ENCODE results near the gene RAP2B.
"Not testable (repeated sequence)": the region's sequence is repeated elsewhere in the genome, so short reads cannot be mapped to it uniquely, and the experiment has no call there.

The RAP2B gene

DNA sequence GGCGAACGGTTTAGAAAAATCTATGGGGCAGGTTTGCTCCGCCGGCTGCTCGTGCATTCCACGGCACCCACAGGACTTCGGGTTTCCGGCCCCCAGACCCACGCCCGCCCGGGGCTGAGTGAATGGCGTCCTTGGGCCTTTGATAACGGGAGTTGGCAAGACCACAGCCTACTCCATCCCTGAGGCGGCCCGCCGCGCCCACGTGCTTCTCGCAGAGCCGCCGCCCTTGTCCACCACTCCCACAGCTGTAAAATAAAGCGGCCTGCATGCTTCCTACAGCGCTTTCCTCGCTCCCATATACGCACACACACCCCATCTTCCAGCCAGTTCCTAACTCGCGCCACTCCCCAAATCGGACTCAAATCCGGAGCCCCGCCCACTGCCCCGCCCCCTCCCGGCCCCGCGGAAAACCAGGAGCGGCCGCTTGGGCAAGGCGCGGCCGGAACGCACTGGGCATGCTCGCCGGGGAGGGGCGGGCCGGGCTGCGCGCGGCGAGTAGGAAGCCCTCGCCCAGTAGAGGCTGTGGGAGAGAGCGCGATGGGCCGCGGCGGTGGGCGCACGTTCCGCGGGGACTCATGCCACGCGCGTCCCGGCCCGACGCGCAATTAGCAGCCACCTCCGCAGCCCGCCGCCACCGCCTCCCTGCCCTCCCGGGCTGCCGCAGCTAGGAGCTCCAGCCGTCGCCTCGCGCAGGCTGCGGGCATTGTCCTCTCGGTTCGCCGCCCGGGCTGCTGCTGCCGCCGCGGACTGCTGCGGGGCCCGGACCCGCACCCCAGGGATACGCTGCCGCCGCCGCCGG is at the start of gene RAP2B:
TSS of gene RAP2B (plus strand) at position 513 of the 799 bp plus-strand sequence. CDS start 468 bp downstream, outside the sequence.
- in situ Hi-C loops (cut with HindIII; ENCODE audit: low sequenced_read_pairs) = no loop called here

DNA sequence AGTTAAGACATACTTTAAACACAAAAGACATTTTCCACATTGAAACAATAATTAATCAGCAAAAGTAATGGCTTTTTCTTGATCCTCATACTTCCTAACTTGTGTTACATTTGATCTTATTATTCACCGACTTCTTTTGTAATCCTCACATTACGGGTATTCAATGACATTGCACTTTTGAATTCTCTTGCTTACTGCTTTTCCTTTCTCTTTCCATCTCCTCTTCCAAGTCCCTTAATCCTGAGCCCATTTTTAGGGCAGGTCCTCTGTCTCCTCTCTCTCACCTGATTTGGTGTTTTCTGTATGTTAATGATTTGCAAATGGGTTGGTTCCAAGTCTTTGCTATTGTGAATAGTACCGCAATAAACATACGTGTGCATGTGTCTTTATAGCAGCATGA is 48.5 kb upstream of the RAP2B start:
- in situ Hi-C loops (cut with HindIII; ENCODE audit: low sequenced_read_pairs) = no loop called here

DNA sequence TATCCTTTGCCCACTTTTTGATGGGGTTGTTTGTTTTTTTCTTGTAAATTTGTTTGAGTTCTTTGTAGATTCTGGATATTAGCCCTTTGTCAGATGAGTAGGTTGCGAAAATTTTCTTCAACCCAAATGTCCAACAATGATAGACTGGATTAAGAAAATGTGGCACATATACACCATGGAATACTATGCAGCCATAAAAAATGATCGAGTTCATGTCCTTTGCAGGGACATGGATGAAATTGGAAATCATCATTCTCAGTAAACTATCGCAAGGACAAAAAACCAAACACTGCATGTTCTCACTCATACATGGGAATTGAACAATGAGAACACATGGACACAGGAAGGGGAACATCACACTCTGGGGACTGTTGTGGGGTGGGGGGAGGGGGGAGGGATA is 47.8 kb upstream of the RAP2B start:
- in situ Hi-C loops (cut with HindIII; ENCODE audit: low sequenced_read_pairs) = not testable (repeated sequence)

DNA sequence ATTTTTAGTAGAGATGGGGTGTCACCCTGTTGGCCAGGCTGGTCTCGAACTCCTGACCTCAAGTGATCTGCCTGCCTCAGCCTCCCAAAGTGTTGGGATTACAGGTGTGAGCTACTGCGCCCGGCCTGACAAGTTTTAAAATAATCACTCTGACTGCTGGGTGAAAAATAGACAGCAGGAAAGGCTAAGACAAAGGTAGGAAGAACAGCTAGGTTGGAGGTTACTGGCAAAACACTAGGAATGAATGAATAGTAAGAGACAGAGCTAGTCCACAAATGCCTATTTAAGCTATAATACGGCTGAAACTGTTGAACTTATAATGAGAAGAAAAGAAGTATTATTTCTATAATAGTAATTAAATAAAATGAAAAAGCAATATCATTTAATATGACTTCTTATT is 46.7 kb upstream of the RAP2B start:
- in situ Hi-C loops (cut with HindIII; ENCODE audit: low sequenced_read_pairs) = no loop called here

DNA sequence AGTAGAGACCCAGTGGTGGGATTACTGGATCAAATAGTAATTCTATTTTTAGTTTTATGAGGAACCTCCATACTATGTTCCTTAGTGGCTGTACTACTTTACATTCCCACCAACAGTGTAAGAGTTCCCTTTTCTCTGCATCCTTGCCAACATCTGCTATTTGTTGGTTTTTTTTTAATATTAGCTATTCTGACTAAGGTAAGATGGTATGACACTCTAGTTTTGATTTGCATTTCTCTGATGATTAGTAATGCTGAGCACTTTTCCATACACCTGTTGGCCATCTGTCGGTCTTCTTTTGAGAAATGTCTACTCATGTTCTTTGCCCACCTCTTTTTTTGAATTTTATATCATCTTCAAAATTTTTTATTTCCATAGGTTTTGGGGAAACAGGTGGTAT is 34.2 kb upstream of the RAP2B start:
- in situ Hi-C loops (cut with HindIII; ENCODE audit: low sequenced_read_pairs) = no loop called here

DNA sequence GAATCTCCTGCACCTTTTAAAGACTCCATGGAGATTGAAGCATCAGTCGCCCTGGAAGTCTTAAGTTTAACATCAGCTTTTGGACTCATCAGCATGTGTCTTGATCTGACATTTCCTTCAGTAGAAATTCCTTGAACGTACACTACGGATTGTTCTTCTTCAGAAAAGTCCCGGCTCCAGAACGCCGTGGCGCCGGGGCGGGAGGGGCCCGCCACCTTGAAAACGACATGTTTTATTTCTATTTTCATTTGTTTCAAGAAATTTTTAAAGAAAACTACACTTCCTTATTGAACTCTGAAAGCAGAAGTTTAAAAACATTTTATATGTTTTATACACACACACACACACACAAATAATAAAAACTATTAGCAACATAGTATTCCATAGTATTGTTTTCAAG is 32.6 kb upstream of the RAP2B start:
- in situ Hi-C loops (cut with HindIII; ENCODE audit: low sequenced_read_pairs) = no loop called here

DNA sequence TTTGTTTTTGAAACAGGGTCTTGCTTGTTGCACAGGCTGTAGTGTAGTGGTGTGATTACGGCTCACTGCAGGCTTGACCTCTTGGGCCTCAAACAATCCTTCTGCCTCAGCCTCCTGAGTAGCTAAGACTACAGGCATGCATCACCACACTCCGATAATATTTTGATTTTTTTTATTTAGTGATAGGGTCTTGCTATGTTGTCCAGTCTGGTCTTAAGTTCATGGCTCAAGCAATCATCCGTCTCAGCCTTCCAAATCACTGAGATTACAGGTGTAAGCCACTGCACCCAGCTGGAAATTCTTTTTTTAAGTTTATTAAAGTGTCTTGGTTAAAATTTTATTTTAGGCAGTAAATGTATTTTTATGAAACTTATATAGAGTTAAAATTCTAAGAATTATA is 32.2 kb upstream of the RAP2B start:
- in situ Hi-C loops (cut with HindIII; ENCODE audit: low sequenced_read_pairs) = no loop called here

DNA sequence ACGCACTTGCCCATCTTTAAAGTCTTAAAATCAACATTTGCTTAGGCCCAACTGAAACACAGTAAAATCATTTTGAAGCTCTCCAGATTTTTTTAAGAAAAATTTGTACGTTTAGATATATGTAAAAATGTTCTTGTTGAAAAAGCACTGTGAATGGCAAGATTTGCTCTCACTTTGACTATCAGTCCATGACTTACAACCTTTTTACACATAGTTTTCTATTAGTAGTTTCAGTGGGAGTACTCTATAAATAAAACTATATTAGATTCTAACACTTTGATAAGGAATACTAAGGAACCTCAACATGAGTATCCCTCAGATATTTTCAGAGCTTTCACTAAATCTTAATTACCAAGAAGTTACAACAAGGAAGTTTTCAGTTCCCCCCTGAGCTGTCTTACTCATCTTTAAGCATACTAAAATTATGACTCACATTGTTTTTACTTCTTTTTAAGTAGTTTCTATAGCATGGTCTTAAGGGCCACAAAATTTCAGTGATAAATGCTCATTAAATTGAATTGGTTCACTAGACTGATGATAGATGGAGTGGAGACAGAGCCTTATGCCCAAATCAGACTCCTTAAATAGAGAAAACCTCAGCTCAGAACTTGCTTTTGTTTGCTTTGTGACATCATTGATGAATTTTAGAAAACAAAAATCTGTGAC is 31.6 kb upstream of the RAP2B start:
- in situ Hi-C loops (cut with HindIII; ENCODE audit: low sequenced_read_pairs) = no loop called here

DNA sequence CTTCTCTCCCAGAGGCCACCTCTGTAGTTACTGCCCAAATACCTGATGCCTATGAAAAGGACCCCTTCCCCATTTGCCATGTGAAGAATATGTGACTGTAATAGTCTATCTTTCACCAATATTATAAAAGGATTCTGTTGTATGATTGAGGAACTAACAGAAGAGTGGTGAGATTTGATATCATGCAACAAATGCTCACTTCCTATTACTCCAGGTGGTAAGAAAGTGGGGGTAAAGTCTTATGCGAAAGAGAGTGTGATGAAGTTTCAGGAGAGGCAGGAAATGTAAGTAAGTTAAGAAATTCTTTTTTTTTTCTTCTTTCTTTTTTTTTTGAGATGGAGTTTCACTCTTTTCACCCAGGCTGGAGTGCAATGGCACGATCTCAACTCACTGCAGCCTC is 24.4 kb upstream of the RAP2B start:
- in situ Hi-C loops (cut with HindIII; ENCODE audit: low sequenced_read_pairs) = no loop called here

DNA sequence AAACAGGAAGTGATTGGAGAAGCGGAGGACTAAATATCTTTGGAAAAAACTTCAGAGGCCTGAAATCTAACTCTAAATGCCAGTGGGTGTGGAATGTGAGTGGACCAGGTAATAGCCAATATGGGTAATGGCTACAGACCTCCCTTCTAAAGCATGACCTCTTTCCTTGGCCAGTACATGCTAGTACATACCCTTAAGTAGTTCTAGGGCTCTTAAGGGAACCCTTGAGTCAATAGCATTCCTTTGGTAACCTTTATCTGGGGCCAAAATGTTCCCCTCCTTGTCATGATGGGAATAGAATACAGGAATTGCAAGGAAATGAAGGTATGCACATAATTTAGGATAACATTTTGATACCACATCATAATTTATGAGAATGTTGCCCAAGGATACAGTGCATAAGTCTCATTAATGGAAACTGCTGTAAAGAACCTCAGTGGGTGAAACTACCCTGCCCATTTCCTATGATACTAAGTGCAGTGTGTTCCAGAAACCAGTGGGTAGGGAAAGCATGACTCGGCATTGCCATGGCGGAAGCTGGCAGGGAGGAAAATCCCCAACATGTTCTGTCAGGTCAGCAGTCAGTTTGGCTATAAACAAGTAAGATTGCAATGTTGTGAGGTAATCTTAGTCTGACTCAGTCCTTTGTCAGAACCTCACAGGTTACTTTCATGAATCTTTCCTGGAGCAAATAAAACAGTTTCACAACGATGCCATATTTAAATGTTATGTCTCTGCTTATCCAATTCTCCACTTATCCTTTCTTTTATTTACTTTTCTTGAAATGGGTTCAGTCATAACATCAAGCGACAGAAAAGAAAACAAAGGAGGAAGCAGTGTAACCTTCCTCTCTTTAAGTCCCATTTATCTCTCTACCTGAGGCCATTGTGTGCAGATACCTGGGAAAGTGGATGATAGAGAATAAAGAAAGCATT is 23.5 kb upstream of the RAP2B start:
- in situ Hi-C loops (cut with HindIII; ENCODE audit: low sequenced_read_pairs) = no loop called here

DNA sequence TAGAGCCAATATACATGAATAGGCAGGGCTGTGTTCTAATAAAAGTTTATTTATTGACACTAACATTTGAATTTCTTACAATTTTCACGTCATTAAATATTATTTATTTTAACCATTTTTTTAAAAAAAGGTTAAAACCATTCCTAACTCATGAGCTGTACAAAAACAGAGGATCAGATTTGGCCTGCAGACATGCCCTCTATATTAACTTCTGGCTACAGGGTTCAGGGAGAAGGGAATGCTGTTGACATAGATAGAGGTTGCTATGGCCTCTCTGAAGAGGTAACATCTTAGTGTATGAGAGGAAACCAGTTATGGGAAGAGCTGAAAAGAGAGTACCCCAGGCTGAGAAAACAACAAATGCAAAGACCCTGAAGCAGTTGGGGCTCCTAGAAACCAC is 19.1 kb upstream of the RAP2B start:
- in situ Hi-C loops (cut with HindIII; ENCODE audit: low sequenced_read_pairs) = no loop called here

DNA sequence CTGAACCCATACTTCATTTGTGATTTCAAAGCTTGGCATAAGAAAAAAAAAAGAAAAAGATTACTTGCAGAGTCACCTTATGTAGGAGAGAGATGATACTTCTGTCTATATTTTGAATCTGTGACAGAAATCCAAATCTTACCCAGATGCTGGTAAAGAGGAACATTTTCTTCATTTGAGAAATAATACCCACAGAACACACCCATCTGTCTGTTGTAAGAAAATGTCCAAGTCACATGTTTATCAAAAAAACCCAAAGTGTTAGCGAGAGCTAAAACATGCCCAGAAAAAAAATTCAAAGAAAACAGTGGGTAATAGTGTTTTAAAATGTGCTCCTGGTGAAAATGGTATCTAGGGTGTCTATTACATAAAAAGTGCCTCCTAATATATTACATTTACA is 18.0 kb upstream of the RAP2B start:
- in situ Hi-C loops (cut with HindIII; ENCODE audit: low sequenced_read_pairs) = no loop called here

DNA sequence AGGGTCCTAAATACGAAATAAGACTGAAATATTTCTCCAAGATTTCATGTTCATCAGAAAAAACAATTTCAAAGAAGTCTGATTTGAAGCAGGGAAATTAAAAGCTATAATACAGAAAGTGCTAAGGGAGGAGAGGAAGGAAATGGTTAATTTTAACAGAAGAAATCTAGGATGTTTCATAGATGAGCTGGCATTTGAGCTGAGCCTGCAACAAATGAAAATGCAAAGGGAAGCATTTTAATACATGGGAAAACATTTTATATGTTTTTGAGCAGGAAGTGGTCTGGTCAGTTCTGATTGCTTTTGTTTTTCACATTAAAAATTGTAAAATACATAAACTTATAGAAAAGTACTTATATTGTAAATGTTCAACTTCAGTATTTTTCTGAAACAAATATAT is 17.2 kb upstream of the RAP2B start:
- in situ Hi-C loops (cut with HindIII; ENCODE audit: low sequenced_read_pairs) = no loop called here

DNA sequence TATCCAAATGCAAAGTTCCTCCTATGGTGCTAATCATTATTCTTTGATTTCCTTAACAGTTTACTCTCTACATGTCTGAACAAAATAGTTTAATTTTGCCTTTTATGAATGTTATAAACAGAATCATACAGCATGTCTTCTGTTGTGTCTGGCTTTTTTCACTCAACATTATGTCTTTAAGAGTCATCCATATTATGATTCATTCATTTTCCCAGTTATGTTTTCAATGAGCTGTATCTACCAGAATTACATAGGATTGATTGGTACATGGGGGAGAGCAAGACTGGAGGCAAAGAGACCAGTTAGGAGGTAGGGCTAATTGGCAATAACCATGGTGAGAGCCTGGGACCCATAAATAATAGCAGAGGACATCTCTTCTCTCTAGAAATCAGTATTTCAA is 16.6 kb upstream of the RAP2B start:
- in situ Hi-C loops (cut with HindIII; ENCODE audit: low sequenced_read_pairs) = no loop called here

DNA sequence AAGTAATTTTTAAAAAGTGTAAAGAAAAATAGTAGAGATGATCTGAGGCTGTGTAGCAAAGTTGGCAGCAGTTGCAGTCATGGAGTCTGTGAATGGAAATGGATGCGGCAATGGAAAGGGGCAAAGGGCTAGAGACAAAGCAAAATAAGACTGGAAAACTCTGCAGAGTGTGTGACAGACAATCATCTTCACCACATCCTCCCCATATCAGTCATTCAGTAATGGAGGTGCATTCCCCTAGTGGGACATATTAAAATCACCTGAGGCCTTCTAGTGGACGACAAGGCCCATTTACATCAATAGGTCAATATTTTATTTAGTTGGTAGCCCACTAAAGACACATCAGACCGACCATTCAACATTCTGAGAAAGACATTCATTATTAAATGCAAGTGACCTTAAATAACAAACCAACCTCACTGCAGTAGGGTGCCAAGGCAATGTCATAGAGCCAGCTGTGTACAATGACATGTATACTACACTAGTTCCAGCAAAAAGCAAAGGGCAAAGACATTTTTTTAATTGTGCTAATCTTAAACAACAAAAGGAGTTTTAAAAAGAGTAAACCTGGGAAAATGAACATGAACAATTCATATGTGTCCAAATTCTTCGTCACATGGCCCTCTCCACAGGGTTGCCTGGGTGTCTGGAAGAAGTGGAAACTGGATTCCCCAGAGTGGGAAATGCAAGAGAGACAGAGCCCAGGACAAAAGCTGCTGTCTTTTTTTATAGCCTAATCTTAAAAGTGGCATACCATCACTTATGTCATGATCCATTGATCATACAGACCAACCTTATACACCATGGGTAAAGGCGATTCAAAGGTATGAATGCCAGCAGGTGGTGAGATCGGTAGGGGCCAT is 15.6 kb upstream of the RAP2B start:
- in situ Hi-C loops (cut with HindIII; ENCODE audit: low sequenced_read_pairs) = no loop called here

DNA sequence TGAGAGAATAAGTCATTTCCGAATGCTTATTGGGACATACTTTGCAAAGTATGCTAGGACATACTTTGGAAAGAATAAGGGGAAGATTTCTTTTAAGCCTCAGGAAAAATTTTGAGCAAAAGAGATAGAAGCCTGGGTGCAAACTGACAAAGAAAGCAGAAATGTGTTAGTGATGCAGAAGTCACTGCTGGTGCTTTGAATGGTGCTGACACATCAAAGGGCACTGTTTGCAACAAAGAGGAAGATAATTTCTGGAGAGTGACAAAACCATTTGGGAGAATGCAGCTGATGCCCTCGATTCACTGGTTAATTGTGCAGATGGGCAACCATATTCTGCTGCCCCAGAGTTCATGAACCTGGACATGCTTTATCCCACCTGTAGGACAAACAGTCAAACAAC is 11.0 kb upstream of the RAP2B start:
- in situ Hi-C loops (cut with HindIII; ENCODE audit: low sequenced_read_pairs) = no loop called here

DNA sequence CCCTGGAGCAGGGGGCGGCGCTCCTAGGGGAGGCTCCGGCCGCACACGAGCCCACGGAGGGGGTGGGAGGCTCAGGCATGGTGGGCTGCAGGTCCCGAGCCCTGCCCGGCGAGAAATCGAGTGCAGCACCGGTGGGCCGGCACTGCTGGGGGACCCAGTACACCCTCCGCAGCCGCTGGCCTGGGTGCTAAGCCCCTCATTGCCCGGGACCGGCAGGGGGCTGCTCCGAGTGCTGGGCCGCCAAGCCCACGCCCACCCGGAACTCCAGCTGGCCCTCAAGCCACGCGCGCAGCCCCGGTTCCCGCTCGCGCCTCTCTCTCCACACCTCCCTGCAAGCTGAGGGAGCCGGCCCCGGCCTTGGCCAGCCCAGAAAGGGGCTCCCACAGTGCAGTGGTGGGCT is 6.2 kb upstream of the RAP2B start:
- in situ Hi-C loops (cut with HindIII; ENCODE audit: low sequenced_read_pairs) = not testable (repeated sequence)

DNA sequence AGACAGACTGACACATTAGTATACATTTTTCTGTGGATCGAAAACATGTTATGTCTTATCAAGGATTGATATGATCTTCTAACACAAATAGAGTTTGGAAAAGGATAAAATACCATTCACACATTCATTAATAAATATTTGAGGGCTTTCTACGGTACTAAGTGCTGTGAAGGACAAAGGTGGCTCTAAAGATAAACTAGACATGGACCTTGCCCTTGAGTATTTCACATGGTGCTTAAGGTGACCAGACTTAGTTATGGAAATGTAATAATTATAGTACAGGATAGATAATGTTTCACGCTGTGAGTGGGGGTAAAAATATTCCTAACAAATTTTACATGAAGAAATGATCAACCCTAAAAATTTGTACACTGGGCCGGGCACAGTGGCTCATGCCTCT is 3.8 kb upstream of the RAP2B start:
- in situ Hi-C loops (cut with HindIII; ENCODE audit: low sequenced_read_pairs) = no loop called here

DNA sequence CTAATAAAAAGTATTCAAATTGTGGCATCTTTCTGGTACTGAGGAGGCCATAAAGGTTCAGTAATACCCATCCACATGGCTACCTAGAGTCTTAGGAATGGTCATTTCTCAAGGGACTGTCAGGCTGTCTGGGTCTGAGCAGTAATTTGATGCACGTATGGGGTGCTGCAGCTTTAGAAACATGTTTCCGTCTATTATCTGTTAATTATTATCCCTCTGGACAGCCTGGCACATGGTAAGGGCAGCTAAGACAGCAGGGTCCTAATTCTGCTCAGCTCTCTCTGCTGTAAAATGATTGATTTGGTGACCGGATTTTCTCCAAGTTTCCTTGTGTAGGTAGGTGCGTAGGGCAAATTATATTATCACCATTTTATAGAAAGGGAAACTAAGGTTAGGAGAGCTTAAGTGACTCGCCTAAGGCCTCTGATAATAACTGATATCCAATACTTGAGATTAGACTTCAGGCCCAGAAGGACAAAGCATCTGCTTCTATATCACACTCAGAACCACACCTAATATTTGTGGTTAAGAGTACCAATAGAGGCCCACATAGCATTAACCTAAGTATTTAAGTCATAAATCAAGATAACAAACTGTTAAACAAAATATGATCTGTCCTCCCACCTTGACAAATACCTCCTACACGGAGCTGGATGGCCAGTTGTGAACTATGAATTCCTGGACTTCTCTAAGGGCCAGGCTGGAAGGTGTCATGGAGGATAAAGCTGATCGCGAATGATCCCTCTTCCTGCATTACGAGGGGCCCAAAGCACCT is 2.9 kb upstream of the RAP2B start:
- in situ Hi-C loops (cut with HindIII; ENCODE audit: low sequenced_read_pairs) = no loop called here

Data from DLD1 (cell line).